Neural progenitor cell (in vitro differentiated cells): ENCODE data around the gene QPCT.

Experiments
- CTCF ChIP-seq: fragments of 200-600 bp; sonication (generic); IDR thresholded peaks from 2 replicates; pipeline ENCODE4 v1.5.1; 2017; ENCODE audit warnings: antibody characterized with exemption, mild to moderate bottlenecking
- EZH2phosphoT487 ChIP-seq: fragments of 200-600 bp; sonication (generic); IDR thresholded peaks from 2 replicates; pipeline ENCODE4 v1.6.1; 2017; ENCODE audit warnings: antibody characterized with exemption

- TF ChIP-seq CTCF (no peak), EZH2phosphoT487 (no peak)
These were observed 67.8 kb downstream of the QPCT start for GRCh38 chr2:37412231-37412630.
